ENCODE measurements around the gene PDX1.

The PDX1 gene

DNA sequence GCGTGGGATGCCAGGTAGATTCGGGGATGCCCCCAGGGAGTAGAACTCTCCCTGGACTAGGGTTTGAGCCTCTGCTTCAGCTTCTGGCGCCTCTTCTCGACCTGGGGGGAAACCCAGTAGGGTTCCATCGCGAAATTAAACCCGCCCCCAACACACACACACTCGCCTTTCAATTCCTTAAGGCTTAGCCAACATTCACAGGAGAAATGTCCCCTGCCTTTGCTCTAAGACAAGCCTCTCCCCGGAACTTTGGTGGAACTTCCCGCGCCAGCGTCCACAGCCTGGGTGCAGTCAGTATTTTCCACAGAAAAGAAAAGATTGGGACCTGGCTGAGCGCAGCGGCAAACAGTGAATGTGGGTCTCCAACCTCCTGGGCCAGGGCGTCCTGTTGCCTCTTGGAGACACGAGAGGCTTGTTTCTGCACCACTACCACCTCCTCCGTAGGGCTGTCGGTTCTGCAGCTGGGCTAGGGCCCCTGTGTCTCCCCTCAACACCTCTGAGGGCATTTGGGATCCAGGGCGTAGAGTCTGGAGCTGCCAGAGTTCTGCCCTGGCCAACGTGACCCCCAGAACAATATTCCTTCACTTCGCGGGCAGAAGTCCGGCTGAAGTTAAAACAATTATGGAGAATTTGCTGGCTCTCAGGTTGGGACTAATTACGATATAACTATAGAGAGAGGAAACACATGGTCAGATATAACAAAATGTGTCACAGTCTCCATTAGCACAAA is 3.2 kb downstream of the PDX1 start:
- H4K20me1 ChIP-seq (ENCODE audit: control insufficient read depth, insufficient read depth, low read depth, low read length) = no peaks in the 10 kb centered on the region
- no peaks in the 10 kb centered on the region for H3K4me1 ChIP-seq (ENCODE audit: control insufficient read depth, low read length)
- H3F3A ChIP-seq (ENCODE audit: control insufficient read depth, insufficient read depth) = no peaks in the 10 kb centered on the region
- H3K27ac ChIP-seq (ENCODE audit: low read depth, low read length) = no peak overlapping the region
- no peak for TF ChIP-seq EZH2phosphoT487 (IDR thresholded peaks at IDR 0.05; ENCODE audit: borderline replicate concordance, low read length)
- TF ChIP-seq, protein P1, sequence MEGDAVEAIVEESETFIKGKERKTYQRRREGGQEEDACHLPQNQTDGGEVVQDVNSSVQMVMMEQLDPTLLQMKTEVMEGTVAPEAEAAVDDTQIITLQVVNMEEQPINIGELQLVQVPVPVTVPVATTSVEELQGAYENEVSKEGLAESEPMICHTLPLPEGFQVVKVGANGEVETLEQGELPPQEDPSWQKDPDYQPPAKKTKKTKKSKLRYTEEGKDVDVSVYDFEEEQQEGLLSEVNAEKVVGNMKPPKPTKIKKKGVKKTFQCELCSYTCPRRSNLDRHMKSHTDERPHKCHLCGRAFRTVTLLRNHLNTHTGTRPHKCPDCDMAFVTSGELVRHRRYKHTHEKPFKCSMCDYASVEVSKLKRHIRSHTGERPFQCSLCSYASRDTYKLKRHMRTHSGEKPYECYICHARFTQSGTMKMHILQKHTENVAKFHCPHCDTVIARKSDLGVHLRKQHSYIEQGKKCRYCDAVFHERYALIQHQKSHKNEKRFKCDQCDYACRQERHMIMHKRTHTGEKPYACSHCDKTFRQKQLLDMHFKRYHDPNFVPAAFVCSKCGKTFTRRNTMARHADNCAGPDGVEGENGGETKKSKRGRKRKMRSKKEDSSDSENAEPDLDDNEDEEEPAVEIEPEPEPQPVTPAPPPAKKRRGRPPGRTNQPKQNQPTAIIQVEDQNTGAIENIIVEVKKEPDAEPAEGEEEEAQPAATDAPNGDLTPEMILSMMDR (IDR thresholded peaks at IDR 0.05; ENCODE audit: low read depth, low read length, poor library complexity, severe bottlenecking) = no peak
- no peaks in the 10 kb centered on the region for H3K36me3 ChIP-seq (ENCODE audit: control insufficient read depth, low read length)
- H3K79me2 ChIP-seq (ENCODE audit: control insufficient read depth, low read length) = no peaks in the 10 kb centered on the region
- H3K4me3 ChIP-seq (ENCODE audit: low read length) = no peak overlapping the region
- no peaks in the 10 kb centered on the region for H3K9me2 ChIP-seq (replicated peaks; ENCODE audit: control insufficient read depth, low read length)
- H3K27me3 ChIP-seq (ENCODE audit: control insufficient read depth, low read length) = peaks cover 34% of the 10 kb centered on the region
- H3K4me2 ChIP-seq (ENCODE audit: low read length) = no peak overlapping the region
- no peaks in the 10 kb centered on the region for H3K9me3 ChIP-seq (ENCODE audit: control insufficient read depth, insufficient read depth, low read length)

DNA sequence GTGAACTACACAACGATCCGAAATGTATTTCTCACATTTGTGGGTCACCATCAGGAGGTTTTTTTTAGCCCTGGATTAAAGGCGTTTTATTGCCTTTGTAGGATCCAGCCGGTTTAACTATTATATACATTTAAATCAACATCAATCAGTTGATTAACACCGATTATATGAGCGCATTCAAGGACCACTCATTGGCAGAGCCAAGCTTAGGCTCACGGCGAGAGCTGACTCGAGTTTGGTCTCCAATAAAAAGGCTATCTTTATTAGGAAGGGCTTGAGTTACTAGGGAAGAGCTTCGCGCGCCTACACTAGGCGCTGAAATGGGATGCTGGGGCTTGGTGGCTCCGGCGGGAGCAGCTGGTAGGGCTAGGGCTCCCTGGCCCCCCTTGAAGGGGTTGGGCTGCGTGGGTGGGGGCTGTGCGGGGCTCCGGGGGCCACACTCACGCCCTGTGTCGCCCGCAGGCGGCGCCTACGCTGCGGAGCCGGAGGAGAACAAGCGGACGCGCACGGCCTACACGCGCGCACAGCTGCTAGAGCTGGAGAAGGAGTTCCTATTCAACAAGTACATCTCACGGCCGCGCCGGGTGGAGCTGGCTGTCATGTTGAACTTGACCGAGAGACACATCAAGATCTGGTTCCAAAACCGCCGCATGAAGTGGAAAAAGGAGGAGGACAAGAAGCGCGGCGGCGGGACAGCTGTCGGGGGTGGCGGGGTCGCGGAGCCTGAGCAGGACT is 4.2 kb downstream of the PDX1 start:
- no peaks in the 10 kb centered on the region for H3K36me3 ChIP-seq (ENCODE audit: control insufficient read depth, low read length)
- H3K4me2 ChIP-seq (ENCODE audit: low read length) = no peak overlapping the region
- H3K79me2 ChIP-seq (ENCODE audit: control insufficient read depth, low read length) = no peaks in the 10 kb centered on the region
- TF ChIP-seq, protein P1 (IDR thresholded peaks at IDR 0.05; ENCODE audit: low read depth, low read length, poor library complexity, severe bottlenecking) = no peak
- no peak for TF ChIP-seq EZH2phosphoT487 (IDR thresholded peaks at IDR 0.05; ENCODE audit: borderline replicate concordance, low read length)
- no peak overlapping the region for H3K4me3 ChIP-seq (ENCODE audit: low read length)
- H3K27ac ChIP-seq (ENCODE audit: low read depth, low read length) = no peak overlapping the region
- H3K9me3 ChIP-seq (ENCODE audit: control insufficient read depth, insufficient read depth, low read length) = no peaks in the 10 kb centered on the region
- no peaks in the 10 kb centered on the region for H4K20me1 ChIP-seq (ENCODE audit: control insufficient read depth, insufficient read depth, low read depth, low read length)
- H3K27me3 ChIP-seq (ENCODE audit: control insufficient read depth, low read length) = peaks cover 25% of the 10 kb centered on the region
- H3F3A ChIP-seq (ENCODE audit: control insufficient read depth, insufficient read depth) = no peaks in the 10 kb centered on the region
- H3K9me2 ChIP-seq (replicated peaks; ENCODE audit: control insufficient read depth, low read length) = no peaks in the 10 kb centered on the region
- no peaks in the 10 kb centered on the region for H3K4me1 ChIP-seq (ENCODE audit: control insufficient read depth, low read length)

DNA sequence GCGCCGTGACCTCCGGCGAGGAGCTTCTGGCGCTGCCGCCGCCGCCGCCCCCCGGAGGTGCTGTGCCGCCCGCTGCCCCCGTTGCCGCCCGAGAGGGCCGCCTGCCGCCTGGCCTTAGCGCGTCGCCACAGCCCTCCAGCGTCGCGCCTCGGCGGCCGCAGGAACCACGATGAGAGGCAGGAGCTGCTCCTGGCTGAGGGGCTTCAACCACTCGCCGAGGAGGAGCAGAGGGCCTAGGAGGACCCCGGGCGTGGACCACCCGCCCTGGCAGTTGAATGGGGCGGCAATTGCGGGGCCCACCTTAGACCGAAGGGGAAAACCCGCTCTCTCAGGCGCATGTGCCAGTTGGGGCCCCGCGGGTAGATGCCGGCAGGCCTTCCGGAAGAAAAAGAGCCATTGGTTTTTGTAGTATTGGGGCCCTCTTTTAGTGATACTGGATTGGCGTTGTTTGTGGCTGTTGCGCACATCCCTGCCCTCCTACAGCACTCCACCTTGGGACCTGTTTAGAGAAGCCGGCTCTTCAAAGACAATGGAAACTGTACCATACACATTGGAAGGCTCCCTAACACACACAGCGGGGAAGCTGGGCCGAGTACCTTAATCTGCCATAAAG is 4.8 kb downstream of the PDX1 start:
- H3K27me3 ChIP-seq (ENCODE audit: control insufficient read depth, low read length) = peaks cover 28% of the 10 kb centered on the region
- H3K4me2 ChIP-seq (ENCODE audit: low read length) = no peak overlapping the region
- no peaks in the 10 kb centered on the region for H4K20me1 ChIP-seq (ENCODE audit: control insufficient read depth, insufficient read depth, low read depth, low read length)

More for the DNA sequence above, 4.8 kb downstream of the PDX1 start:
- no peak for TF ChIP-seq EZH2phosphoT487 (IDR thresholded peaks at IDR 0.05; ENCODE audit: borderline replicate concordance, low read length)
- TF ChIP-seq, protein P1 (IDR thresholded peaks at IDR 0.05; ENCODE audit: low read depth, low read length, poor library complexity, severe bottlenecking) = no peak
- no peaks in the 10 kb centered on the region for H3K9me2 ChIP-seq (replicated peaks; ENCODE audit: control insufficient read depth, low read length)
- H3K36me3 ChIP-seq (ENCODE audit: control insufficient read depth, low read length) = no peaks in the 10 kb centered on the region
- no peaks in the 10 kb centered on the region for H3F3A ChIP-seq (ENCODE audit: control insufficient read depth, insufficient read depth)
- H3K4me1 ChIP-seq (ENCODE audit: control insufficient read depth, low read length) = no peaks in the 10 kb centered on the region
- no peaks in the 10 kb centered on the region for H3K79me2 ChIP-seq (ENCODE audit: control insufficient read depth, low read length)
- no peak overlapping the region for H3K27ac ChIP-seq (ENCODE audit: low read depth, low read length)
- H3K4me3 ChIP-seq (ENCODE audit: low read length) = no peak overlapping the region
- H3K9me3 ChIP-seq (ENCODE audit: control insufficient read depth, insufficient read depth, low read length) = no peaks in the 10 kb centered on the region

Measured in DOHH2 (cell line).